Neuronal stem cell (in vitro differentiated cells): ENCODE measurements around the gene ARF6.
"Not testable (repeated sequence)": the region's sequence is repeated elsewhere in the genome, so short reads cannot be mapped to it uniquely, and the experiment has no call there.

Source experiments
- DNase-seq: peaks from one replicate; pipeline ENCODE4 v3.0.0-alpha.2; 2013; ENCODE audit warnings: low spot score
- H2AFZ ChIP-seq: one replicate; pipeline ENCODE4 v1.6.1; 2013; ENCODE audit warnings: mild to moderate bottlenecking, low read length, inconsistent platforms
- H2AK5ac ChIP-seq: 2 replicates; pipeline ENCODE4 v1.6.1; 2013; ENCODE audit warnings: low read depth, mild to moderate bottlenecking, inconsistent platforms, low read length, moderate library complexity, mixed read lengths
- H2BK120ac ChIP-seq: 2 replicates; pipeline ENCODE4 v1.6.1; 2013; ENCODE audit warnings: low read depth, mild to moderate bottlenecking, inconsistent platforms, low read length, moderate library complexity, mixed read lengths
- H2BK12ac ChIP-seq: one replicate; pipeline ENCODE4 v1.6.1; 2013; ENCODE audit warnings: low read length, inconsistent platforms
- H2BK15ac ChIP-seq: 2 replicates; pipeline ENCODE4 v1.6.1; 2013; ENCODE audit warnings: mild to moderate bottlenecking, low read length, inconsistent platforms, mixed read lengths
- H2BK5ac ChIP-seq: one replicate; pipeline ENCODE4 v1.6.1; 2013; ENCODE audit warnings: inconsistent platforms, mild to moderate bottlenecking, low read length, moderate library complexity
- H3K14ac ChIP-seq: one replicate; pipeline ENCODE4 v1.6.1; 2013; ENCODE audit warnings: low read length, inconsistent platforms
- H3K18ac ChIP-seq: 2 replicates; pipeline ENCODE4 v1.6.1; 2013; ENCODE audit warnings: low read length, inconsistent platforms
- H3K23ac ChIP-seq: 2 replicates; pipeline ENCODE4 v1.6.1; 2013; ENCODE audit warnings: low read depth, mild to moderate bottlenecking, mixed read lengths, low read length, inconsistent platforms; ENCODE audit not compliant: poor library complexity
- H3K27ac ChIP-seq: replicated peaks from 3 replicates; pipeline ENCODE4 v1.5.1; 2013; ENCODE audit warnings: low read length, inconsistent platforms
- H3K27me3 ChIP-seq, 3 experiments: 2 replicates each; pipeline ENCODE4 v1.6.1; 2013; ENCODE audit warnings: low read length in 3 of 3, mild to moderate bottlenecking in 2 of 3, inconsistent platforms in 1 of 3, low read depth in 1 of 3, mixed read lengths in 1 of 3, moderate library complexity in 1 of 3; ENCODE audit not compliant: control insufficient read depth in 3 of 3, insufficient read depth in 3 of 3
- H3K36me3 ChIP-seq, 2 donors: replicated peaks in 1 of 2; 2 replicates each; pipeline ENCODE4 v1.6.1; 2013; ENCODE audit warnings: low read length in 2 of 2; ENCODE audit not compliant: control insufficient read depth in 2 of 2, insufficient read depth in 2 of 2
- H3K4ac ChIP-seq: 2 replicates; pipeline ENCODE4 v1.6.1; 2013; ENCODE audit warnings: inconsistent platforms, mild to moderate bottlenecking, low read length, moderate library complexity
- H3K4me1 ChIP-seq, 2 donors: 1 replicate in 1 of 2; 2 replicates in 1 of 2; pipeline ENCODE4 v1.6.1; 2013; ENCODE audit warnings: low read length in 2 of 2, low read depth in 1 of 2; ENCODE audit not compliant: control insufficient read depth in 2 of 2, insufficient read depth in 1 of 2
- H3K4me2 ChIP-seq: one replicate; pipeline ENCODE4 v1.6.1; 2013; ENCODE audit warnings: mild to moderate bottlenecking, low read length, inconsistent platforms; ENCODE audit not compliant: insufficient read depth, poor library complexity, severe bottlenecking
- H3K4me3 ChIP-seq, 2 donors: 2 replicates each; pipeline ENCODE4 v1.5.1; 2013; ENCODE audit warnings: low read length in 2 of 2, mild to moderate bottlenecking in 2 of 2, inconsistent platforms in 1 of 2, moderate library complexity in 1 of 2
- H3K79me1 ChIP-seq: one replicate; pipeline ENCODE4 v1.6.1; 2013; ENCODE audit warnings: low read depth, mild to moderate bottlenecking, inconsistent platforms, low read length, moderate library complexity
- H3K9ac ChIP-seq: one replicate; pipeline ENCODE4 v1.6.1; 2013; ENCODE audit warnings: mild to moderate bottlenecking, low read depth, low read length, inconsistent platforms; ENCODE audit not compliant: poor library complexity
- H3K9me3 ChIP-seq, 2 donors: replicated peaks in 1 of 2; 2 replicates each; pipeline versions ENCODE3 to v1.6.1; 2013; ENCODE audit warnings: low read length in 2 of 2, mild to moderate bottlenecking in 2 of 2, inconsistent platforms in 1 of 2, low read depth in 1 of 2, mixed read lengths in 1 of 2, moderate library complexity in 1 of 2; ENCODE audit not compliant: control insufficient read depth in 2 of 2, insufficient read depth in 1 of 2
- H4K8ac ChIP-seq: one replicate; pipeline ENCODE4 v1.6.1; 2013; ENCODE audit warnings: low read depth, mild to moderate bottlenecking, inconsistent platforms, low read length, moderate library complexity
- H4K91ac ChIP-seq: one replicate; pipeline ENCODE4 v1.6.1; 2013; ENCODE audit warnings: low read length, low read depth, mild to moderate bottlenecking, inconsistent platforms; ENCODE audit not compliant: poor library complexity
- WGBS, 2 donors: extraction: QIAGEN DNeasy Blood & Tissue Kit; methylation state at CpG; one replicate each; pipeline ENCODE4 v1.1.7; 2013; ENCODE audit warnings: missing lambda C conversion rate in 2 of 2, mixed read lengths in 1 of 2; ENCODE audit not compliant: insufficient read length in 2 of 2, insufficient replicate concordance in 1 of 2; ENCODE audit errors: extremely low coverage in 2 of 2; 5-methylcytosine and 5-hydroxymethylcytosine counted together

The ARF6 gene

GRCh38 chr14:49867831-49868719 is 24.8 kb upstream of the ARF6 start:
- peak overlapping the region; percentile 68 for H3K9ac ChIP-seq
- H3K9me3 ChIP-seq = no peaks in the 10 kb centered on the region
- H2BK15ac ChIP-seq = peak overlapping the region; percentile 94
- H4K8ac ChIP-seq = no peak overlapping the region
- no peaks in the 10 kb centered on the region for H3K79me1 ChIP-seq
- no peak overlapping the region for H2BK12ac ChIP-seq
- DNase-seq = peak; percentile 86
- WGBS, 2 donors = no CpG with 5 or more reads among the region's 57 CpGs
- peak overlapping the region; percentile 75 to 78 for H3K4me3 ChIP-seq
- H2BK120ac ChIP-seq = no peak overlapping the region
- H3K23ac ChIP-seq = peak overlapping the region; percentile 40
- peak overlapping the region; percentile 72 for H3K4me2 ChIP-seq
- H2AFZ ChIP-seq = peak overlapping the region; percentile 95
- H3K18ac ChIP-seq = peak overlapping the region; percentile 85
- peaks cover 0 to 2% of the 10 kb centered on the region in 2 donors for H3K4me1 ChIP-seq
- no peak overlapping the region for H3K27ac ChIP-seq
- no peaks in the 10 kb centered on the region for H3K36me3 ChIP-seq
- H2AK5ac ChIP-seq = no peak overlapping the region
- H2BK5ac ChIP-seq = no peak overlapping the region
- peak overlapping the region; percentile 81 for H3K4ac ChIP-seq
- no peak overlapping the region for H4K91ac ChIP-seq
- H3K14ac ChIP-seq = peak overlapping the region; percentile 33
- H3K27me3 ChIP-seq = no peaks in the 10 kb centered on the region

GRCh38 chr14:49868720-49869114 is 24.2 kb upstream of the ARF6 start:
- peak overlapping the region in 1 of 2 donors; percentile 75 for H3K4me3 ChIP-seq
- DNase-seq = no peak

DNA sequence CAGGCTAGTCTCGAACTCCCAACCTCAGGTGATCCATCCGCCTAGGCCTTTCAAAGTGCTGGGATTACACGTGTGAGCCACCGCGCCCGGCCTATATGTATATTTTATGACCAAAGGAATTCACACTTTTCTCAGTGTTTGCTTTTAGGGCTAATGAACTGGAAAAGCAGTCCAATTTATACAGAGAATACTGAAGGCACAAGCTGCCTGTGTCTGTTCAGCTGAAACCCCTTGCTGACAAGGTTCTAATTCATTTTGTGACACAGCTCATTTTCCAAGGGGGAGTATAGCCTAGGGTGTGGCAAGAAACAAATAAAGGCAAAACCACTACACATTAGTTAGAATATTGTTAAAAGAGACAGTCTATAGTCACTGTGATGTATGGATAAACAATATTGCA is 22.0 kb upstream of the ARF6 start:
- DNase-seq = no peak
- Histone ChIP-seq H3K14ac (no peak overlapping the region), H3K4me3 (no peak overlapping the region), H3K23ac (no peak overlapping the region), H2BK5ac (no peak overlapping the region), H2BK15ac (no peak overlapping the region), H3K27me3 (no peaks in the 10 kb centered on the region), H2BK12ac (no peak overlapping the region), H4K91ac (no peak overlapping the region), H3K4me2 (no peak overlapping the region), H4K8ac (no peak overlapping the region), H3K9me3 (no peaks in the 10 kb centered on the region), H2AK5ac (no peak overlapping the region), H3K79me1 (no peaks in the 10 kb centered on the region), H3K9ac (no peak overlapping the region), H3K4ac (no peak overlapping the region), H3K27ac (no peak overlapping the region), H3K36me3 (no peaks in the 10 kb centered on the region), H2AFZ (no peak overlapping the region), H3K4me1 (peaks cover 0 to 2% of the 10 kb centered on the region in 2 donors), H2BK120ac (no peak overlapping the region), H3K18ac (no peak overlapping the region)
- WGBS, 2 donors = no CpG with 5 or more reads among the region's 6 CpGs

More at GRCh38 chr14:49868720-49869114, 24.2 kb upstream of the ARF6 start:
- H3K9me3 ChIP-seq = no peaks in the 10 kb centered on the region
- no peak overlapping the region for H3K18ac ChIP-seq
- no peak overlapping the region for H3K14ac ChIP-seq
- peaks cover 0 to 2% of the 10 kb centered on the region in 2 donors for H3K4me1 ChIP-seq
- peak overlapping the region; percentile 72 for H3K4me2 ChIP-seq
- no peak overlapping the region for H3K27ac ChIP-seq
- no peak overlapping the region for H2BK120ac ChIP-seq
- H2BK5ac ChIP-seq = no peak overlapping the region
- no peak overlapping the region for H3K9ac ChIP-seq
- H3K4ac ChIP-seq = no peak overlapping the region
- no peaks in the 10 kb centered on the region for H3K36me3 ChIP-seq
- no peaks in the 10 kb centered on the region for H3K27me3 ChIP-seq
- peak overlapping the region; percentile 95 for H2AFZ ChIP-seq
- no peak overlapping the region for H2BK12ac ChIP-seq
- no peak overlapping the region for H3K23ac ChIP-seq
- no peak overlapping the region for H4K8ac ChIP-seq
- no peak overlapping the region for H2AK5ac ChIP-seq
- no peak overlapping the region for H2BK15ac ChIP-seq
- no peaks in the 10 kb centered on the region for H3K79me1 ChIP-seq
- no peak overlapping the region for H4K91ac ChIP-seq
- no CpG with 5 or more reads among the region's 5 CpGs for WGBS, 2 donors

GRCh38 chr14:49873548-49873947 is 19.3 kb upstream of the ARF6 start:
- H2AFZ ChIP-seq, H3K36me3 ChIP-seq, H3K18ac ChIP-seq, DNase-seq, H2BK5ac ChIP-seq, H3K79me1 ChIP-seq, H3K14ac ChIP-seq, H3K4me2 ChIP-seq, H3K9ac ChIP-seq, H2BK120ac ChIP-seq, H3K4ac ChIP-seq, H4K91ac ChIP-seq, H3K23ac ChIP-seq, H3K9me3 ChIP-seq, H2AK5ac ChIP-seq, H3K27me3 ChIP-seq, H3K4me1 ChIP-seq, H2BK15ac ChIP-seq, H4K8ac ChIP-seq, H2BK12ac ChIP-seq, H3K27ac ChIP-seq, H3K4me3 ChIP-seq: not testable (repeated sequence)
- no CpG with 5 or more reads among the region's 6 CpGs for WGBS, 2 donors
